NB4 (cell line): ENCODE results near the gene FOXI1.

Experiments used
- MYC ChIP-seq: IDR thresholded peaks from 2 replicates; pipeline ENCODE4 v1.6.1; 2011; ENCODE audit warnings: low read depth, low read length
- POLR2A ChIP-seq: IDR thresholded peaks from 2 replicates; pipeline ENCODE4 v1.6.1; 2011; ENCODE audit warnings: mild to moderate bottlenecking; ENCODE audit not compliant: insufficient read length; ENCODE audit errors: extremely low read depth
- TF ChIP-seq, protein P1 (sequence below): IDR thresholded peaks from one replicate; pipeline ENCODE4 v1.5.1; 2012; ENCODE audit warnings: low read depth, low read length
- TF ChIP-seq, protein P2 (sequence below): IDR thresholded peaks from 2 replicates; pipeline ENCODE4 v1.6.1; 2011; ENCODE audit warnings: low read depth, low read length

DNA sequence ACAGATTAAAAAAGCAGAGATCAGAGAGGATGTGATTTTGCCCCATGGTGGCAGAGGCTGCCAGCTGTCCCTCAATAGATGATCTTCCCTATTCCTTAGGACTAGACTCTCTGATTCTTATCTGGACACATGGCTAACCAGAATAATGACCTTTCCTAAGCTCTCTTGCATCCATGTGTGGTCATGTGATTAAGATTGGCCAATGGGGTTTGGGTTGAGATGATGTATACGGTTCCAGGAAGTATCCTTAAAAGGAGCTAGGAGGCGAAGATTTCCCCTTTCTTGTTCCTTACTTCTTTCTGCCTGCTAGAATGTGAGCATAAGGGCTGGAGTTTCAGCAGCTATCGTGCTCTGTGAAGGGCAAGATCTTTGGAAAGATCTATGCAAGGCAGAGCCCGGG, 39.8 kb downstream of the FOXI1 start:
- TF ChIP-seq, protein P1, sequence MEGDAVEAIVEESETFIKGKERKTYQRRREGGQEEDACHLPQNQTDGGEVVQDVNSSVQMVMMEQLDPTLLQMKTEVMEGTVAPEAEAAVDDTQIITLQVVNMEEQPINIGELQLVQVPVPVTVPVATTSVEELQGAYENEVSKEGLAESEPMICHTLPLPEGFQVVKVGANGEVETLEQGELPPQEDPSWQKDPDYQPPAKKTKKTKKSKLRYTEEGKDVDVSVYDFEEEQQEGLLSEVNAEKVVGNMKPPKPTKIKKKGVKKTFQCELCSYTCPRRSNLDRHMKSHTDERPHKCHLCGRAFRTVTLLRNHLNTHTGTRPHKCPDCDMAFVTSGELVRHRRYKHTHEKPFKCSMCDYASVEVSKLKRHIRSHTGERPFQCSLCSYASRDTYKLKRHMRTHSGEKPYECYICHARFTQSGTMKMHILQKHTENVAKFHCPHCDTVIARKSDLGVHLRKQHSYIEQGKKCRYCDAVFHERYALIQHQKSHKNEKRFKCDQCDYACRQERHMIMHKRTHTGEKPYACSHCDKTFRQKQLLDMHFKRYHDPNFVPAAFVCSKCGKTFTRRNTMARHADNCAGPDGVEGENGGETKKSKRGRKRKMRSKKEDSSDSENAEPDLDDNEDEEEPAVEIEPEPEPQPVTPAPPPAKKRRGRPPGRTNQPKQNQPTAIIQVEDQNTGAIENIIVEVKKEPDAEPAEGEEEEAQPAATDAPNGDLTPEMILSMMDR, result no peak
- TF ChIP-seq, protein P2, sequence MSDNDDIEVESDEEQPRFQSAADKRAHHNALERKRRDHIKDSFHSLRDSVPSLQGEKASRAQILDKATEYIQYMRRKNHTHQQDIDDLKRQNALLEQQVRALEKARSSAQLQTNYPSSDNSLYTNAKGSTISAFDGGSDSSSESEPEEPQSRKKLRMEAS, result no peak
- TF ChIP-seq POLR2A (no peak), MYC (no peak)
